K562 treated with DMSO at 1 percent for 4 hours (cell line): ENCODE results near the gene POFUT2. TPM values are rescaled to one million over a fixed set of nuclear protein-coding genes. Genes with fewer than 3 reads are reported as not detected.

ENCODE experiments used
- total RNA-seq: library from RNA; unstranded; fragments of 300-600 nt; gene quantifications from 2 replicates; pipeline ENCODE4 v1.2.3, GENCODE V29; 2022; ENCODE audit not compliant: insufficient read depth

The POFUT2 gene, protein sequence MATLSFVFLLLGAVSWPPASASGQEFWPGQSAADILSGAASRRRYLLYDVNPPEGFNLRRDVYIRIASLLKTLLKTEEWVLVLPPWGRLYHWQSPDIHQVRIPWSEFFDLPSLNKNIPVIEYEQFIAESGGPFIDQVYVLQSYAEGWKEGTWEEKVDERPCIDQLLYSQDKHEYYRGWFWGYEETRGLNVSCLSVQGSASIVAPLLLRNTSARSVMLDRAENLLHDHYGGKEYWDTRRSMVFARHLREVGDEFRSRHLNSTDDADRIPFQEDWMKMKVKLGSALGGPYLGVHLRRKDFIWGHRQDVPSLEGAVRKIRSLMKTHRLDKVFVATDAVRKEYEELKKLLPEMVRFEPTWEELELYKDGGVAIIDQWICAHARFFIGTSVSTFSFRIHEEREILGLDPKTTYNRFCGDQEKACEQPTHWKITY
- total RNA-seq = 23.3 and 25.2 TPM in 2 replicates

DNA sequence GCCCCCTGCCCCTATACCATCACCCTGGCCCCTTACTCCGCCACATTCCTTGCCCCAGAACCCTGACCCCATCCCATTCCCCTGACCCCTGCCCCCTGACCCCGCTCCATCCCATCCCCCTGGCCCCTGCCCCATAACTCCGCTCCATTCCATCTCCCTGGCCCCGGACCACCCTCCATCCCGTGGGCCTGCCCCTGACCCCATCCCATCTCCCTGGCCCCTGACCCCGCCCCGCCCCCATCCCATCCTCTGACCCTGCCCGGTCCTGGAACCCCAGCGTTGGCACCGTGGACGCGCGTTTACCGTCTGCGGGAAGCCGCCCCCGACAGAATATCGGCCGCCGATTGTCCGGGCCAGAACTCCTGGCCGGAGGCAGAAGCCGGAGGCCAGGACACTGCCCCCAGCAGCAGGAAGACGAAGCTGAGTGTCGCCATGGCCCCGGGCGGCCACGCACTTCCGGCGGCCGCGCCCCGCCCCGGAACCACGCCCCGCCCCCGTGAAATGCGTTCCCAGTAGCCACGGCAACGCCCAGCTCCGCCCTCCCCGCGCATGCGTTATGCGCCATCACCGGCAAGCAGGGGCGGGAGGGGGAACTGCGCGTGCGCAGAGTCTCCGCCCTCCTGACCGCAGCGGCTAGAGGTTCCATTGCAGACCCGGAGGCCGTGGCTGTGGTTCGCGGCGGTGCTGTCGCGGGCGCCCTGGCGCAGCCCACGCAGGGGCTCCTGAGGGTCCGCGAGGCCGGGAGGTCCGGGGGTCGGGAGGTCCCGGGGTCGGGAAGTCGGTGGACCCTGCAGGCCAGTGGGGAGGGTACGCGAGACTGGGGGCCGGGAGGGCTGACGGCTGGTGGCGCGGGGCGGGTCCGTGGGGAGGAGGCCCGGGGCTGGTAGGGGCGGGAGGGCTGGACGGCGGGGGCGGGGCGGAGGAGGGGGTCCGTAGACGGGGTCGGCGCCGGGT, at the start of gene POFUT2:
TSS of gene POFUT2 (minus strand) at position 458 of the 954 bp plus-strand sequence. CDS start at position 434, 24 bp downstream.

Other genes starting within 250 kb of the POFUT2 start
- 2.1 and 3.5 TPM in 2 replicates for gene ADARB1, start 213.3 kb downstream of the POFUT2 start, total RNA-seq
- 9.9 and 11.2 TPM in 2 replicates for gene COL18A1, start 117.3 kb upstream of the POFUT2 start, total RNA-seq